GM18498 (cell line): ENCODE results near the gene ZFP36L1.

Experiments used
- ATAC-seq: cut with Tn5 transposase; IDR thresholded peaks from one replicate; pipeline ENCODE4 v1.9.1; 2021; ENCODE audit warnings: mild to moderate bottlenecking, moderate library complexity; ENCODE audit not compliant: unreplicated experiment

Gene ZFP36L1

GRCh38 chr14:68816943-68817430, 24.1 kb upstream of the ZFP36L1 start:
- no peak for ATAC-seq

GRCh38 chr14:68816183-68816942, 23.5 kb upstream of the ZFP36L1 start:
- peak; percentile 59 for ATAC-seq

GRCh38 chr14:68815298-68816182, 22.7 kb upstream of the ZFP36L1 start:
- ATAC-seq, result no peak

DNA sequence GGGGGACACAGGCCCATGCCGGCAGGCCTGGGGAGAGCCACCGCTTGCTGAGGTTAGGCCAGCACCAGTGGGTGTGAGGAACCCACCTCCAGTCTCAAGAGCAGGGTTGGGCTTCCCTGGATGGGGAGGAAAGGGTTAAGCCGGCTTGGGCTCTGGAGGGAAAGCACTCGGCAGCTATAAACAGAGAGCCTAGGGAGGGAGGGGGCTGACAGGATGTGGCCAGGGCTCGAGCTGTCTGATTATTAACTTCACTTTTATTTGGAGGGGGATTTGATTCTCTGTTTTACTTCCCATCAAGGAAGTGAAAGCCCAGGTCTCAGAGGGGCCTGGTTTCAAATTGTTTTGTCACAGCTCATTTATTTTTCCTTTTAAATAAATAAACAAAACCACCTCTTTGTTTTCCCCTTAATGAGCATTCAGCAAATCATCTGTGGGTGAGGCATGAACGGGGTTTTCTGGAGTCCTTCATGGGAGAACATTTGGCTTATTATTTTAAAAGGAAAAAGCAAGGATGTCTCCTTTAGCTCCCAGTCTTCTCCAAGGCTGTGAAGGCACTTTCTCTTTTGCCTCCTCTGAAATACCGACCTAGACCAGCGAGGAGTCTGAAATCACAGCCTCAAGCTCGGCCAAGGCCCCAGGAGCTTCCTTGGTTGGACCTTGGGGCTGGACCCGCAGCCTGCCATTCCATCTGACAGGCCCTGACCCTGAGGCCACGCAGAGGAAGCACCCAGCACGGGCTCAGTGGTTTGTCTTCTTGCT, 21.9 kb upstream of the ZFP36L1 start:
- ATAC-seq, result peak; percentile 43

- no peak for ATAC-seq
These were observed 21.3 kb upstream of the ZFP36L1 start for GRCh38 chr14:68814238-68814538.

DNA sequence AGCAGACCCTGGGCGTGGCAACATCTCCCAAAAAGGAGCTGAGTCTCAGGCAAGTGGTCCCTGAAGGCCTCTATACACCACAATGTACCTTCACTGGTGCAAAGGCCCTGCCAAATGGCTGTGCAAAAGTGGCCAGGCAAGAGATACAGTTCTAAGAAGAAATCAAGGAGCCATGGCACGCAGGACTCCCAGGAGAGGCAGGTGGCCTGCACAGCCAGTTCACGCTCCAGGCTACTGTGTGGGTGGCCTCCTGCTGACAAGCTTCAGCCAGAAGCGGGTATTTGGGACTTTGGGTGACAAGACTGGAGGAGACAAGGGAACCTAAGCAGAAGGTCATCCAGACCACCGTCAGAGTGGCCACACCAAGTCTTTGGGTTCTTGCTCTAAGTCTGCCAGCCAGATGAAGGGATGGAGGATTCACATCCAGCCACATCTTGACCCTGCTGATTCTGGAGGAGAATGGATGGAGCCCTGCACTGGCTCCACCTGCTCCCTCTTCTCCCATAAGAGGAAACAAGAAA, 20.5 kb upstream of the ZFP36L1 start:
- ATAC-seq, result no peak

GRCh38 chr14:68811171-68811570, 18.3 kb upstream of the ZFP36L1 start:
- ATAC-seq, result no peak

DNA sequence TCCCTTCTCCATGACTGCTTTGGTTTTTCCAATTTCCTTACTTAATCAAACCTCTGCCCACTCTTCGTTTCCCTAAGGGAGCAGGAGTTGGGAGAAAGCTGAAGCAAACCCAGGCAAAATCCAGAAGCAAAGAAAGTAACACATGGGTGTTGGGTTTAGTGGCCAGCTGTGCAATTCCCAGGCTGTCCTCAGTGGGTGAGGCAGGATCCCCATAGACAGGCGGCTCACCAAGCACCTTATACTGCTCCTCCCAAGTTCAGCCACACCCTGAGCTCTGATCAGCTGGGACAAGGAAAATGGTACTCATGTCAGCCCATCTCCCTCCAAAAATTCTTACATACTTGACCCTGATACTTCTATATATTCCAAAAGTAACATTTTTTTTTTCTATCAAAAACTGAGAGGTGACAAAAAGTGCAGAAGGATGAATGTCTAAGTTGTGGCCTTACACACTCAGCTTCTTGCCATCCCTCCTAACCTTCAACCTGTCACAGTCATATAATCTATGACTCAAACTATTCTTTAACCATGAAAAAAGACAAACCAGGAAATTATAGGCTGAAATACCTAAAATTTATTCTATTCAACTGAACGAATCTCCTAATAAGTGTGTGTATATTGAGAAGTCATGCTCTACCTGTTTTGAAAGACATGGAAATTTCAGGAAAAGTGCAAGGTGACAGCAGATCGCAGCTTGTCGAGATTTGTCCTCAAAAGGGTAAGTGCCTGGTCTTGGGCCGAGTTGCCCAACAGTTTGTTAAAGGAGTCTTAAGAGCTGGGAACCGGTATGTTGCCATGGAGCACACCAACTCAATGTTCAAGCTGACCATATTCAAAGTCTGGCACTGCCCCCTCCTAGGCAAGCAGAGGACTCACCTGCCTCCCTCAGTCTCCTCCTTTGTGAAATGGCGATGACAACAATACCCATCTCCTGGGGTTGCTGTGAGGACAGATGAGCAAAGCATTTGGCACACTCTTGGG, 17.6 kb upstream of the ZFP36L1 start:
- ATAC-seq, result no peak

GRCh38 chr14:68809524-68809923, 16.7 kb upstream of the ZFP36L1 start:
- no peak for ATAC-seq

- no peak for ATAC-seq
These were observed 16.0 kb upstream of the ZFP36L1 start for GRCh38 chr14:68808696-68809480.

GRCh38 chr14:68807987-68808386, 15.1 kb upstream of the ZFP36L1 start:
- ATAC-seq, result no peak

DNA sequence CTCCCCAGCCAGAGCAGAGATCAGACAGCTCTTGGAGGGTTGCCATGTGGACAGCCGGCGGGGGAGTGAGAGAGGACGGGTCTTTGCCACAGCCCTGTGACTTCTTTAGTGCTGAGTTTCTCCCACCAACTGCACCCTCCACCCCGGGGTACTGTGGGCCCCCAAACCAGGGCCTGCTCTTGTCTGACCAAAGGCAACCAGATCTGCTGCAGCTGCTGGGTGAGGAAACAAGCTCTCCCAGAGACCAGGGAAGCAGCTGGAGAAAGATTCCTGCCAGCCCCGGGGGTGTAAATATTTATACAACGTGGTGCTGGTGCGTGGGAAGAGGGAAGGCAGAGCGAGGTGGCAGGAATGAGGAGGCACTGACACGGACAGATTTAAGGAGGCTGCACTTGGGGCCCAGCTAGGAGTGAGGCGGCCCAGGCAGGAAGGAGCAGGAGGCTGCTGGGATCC, 14.3 kb upstream of the ZFP36L1 start:
- ATAC-seq, result no peak

GRCh38 chr14:68806526-68807147, 13.8 kb upstream of the ZFP36L1 start:
- peak; percentile 61 for ATAC-seq

- ATAC-seq, result no peak
These were observed 12.5 kb upstream of the ZFP36L1 start for GRCh38 chr14:68805414-68805813.

- no peak for ATAC-seq
These were observed 8.8 kb upstream of the ZFP36L1 start for GRCh38 chr14:68801631-68802030.

GRCh38 chr14:68800953-68801352, 8.1 kb upstream of the ZFP36L1 start:
- ATAC-seq, result no peak

GRCh38 chr14:68800390-68800789, 7.5 kb upstream of the ZFP36L1 start:
- no peak for ATAC-seq

- ATAC-seq, result no peak
These were observed 5.8 kb upstream of the ZFP36L1 start for GRCh38 chr14:68798621-68799020.
